Stimulated activated CD8-positive, alpha-beta memory T cell treated with anti-CD3 and anti-CD28 coated beads, Interleukin-15, amount 100 ng/mL, for 1 hour (primary cell): ENCODE measurements around the gene F11.
"Not testable (repeated sequence)": the region's sequence is repeated elsewhere in the genome, so short reads cannot be mapped to it uniquely, and the experiment has no call there.

ENCODE experiments used
- DNase-seq: peaks from one replicate; pipeline ENCODE4 v3.0.0-alpha.2; 2020; ENCODE audit warnings: low read depth

F11 gene

DNA sequence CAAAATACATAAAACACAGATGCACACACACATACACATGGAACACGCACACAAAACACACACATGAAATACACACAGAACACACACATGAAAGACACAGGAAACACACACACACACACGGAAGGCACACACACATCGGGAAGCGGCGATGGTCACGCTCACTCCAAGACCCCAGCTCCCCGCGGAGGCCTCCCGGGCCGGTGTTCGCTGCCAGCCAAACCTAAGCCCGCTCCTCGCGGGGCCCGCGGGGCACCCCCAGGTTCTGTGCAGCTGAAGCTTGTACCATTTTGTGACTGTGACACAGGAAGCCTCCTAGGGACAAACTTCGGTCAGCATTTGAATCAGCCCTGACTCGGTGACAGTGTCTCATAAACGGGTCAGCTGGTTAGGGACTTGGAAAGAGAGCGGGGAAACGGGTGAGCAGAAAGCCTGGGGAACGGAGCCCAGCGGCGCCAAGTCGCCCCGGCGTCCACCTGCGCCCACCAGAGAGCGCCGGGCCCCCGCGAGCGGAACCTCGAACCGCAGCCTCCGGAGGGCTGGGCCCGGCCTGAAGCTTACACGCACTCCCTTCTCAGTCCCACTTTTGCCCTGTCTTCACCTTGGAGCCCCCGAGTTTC lies 32.1 kb downstream of the F11 start:
- no peak for DNase-seq

GRCh38 chr4:186299291-186299690 lies 33.3 kb downstream of the F11 start:
- DNase-seq, result no peak

GRCh38 chr4:186300659-186301390 lies 34.8 kb downstream of the F11 start:
- no peak for DNase-seq

DNA sequence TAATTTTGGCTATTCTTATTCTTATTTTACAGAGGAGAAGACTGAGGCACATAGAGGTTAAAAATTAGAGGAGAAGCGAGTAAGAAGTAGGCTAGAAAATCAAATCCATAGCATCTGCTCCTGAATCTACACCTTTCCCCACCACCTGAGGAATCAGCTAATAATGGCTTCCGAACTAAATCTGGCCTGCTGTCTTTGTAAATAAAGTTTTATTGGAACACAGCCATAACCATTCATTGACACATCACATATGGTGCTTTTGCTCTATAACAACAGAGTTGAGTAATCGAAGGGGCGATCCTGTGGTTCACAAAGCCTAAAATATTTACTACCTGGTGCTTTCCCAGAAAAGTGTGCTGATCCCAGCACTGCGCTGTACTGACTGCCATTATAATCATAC lies 38.2 kb downstream of the F11 start:
- DNase-seq, result no peak

DNA sequence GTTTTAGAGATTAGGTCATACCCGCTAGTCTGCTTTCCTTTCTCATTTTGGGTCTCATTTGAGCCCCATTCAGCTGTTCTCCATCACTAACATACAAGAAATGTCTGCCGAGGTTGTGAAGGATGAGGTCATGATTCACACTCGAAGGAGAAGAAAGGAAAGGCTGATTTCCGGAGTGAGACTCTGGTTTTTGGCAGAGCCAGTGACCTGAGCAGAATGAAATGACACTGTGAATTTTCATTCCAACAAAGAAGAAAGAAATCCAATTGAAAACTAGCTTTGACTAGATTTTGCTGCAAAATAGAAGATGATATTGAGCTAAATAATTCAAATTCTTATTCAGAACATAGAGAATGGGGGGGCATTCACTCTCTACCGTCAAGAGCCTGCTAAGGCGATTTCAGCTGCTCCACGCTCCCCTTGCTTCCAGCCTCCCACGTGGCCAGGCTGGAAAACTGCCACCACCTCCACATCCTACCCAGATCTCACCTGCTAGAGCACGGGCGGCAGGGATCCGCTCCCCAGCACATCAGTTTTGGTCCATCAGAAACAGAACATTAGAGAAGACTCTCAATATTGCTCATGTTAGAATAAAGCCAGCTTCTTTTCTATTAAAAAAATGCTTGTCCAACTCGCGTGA lies 39.0 kb downstream of the F11 start:
- no peak for DNase-seq

DNA sequence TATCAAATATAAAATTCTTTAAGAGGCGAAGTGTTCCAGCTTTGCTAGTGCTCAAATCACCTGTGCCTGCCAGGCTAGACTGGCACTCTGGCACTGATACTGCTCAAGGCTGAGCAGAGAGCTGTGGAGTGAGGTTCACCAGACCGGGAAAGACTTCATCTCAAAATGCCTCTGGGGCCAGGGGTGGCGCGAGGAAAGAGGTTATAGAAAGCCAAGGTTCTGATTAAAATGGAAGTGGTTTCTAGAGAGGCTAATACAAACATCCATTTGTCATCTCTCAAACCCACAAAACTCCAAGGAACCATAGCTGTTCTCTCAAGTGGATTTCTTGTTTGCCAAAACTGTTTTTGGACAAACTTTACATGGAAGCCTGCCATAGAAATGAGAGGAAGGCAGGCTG lies 41.5 kb downstream of the F11 start:
- DNase-seq, result no peak

- no peak for DNase-seq
These were observed 41.9 kb downstream of the F11 start for GRCh38 chr4:186307916-186308315.

GRCh38 chr4:186318481-186318880 lies 52.5 kb downstream of the F11 start:
- no peak for DNase-seq

DNA sequence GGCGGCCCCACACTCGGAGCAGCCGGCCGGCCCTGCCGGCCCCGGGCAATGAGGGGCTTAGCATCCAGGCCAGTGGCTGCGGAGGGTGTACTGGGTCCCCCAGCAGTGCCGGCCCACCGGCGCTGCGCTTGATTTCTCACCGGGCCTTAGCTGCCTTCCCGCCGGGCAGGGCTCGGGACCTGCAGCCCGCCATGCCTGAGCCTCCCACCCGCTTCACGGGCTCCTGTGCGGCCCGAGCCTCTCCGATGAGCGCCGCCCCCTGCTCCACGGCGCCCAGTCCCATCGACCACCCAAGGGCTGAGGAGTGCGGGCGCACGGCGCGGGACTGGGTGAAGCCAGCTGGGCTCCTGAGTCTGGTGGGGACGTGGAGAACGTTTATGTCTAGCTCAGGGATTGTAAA lies 58.7 kb downstream of the F11 start:
- DNase-seq, result not testable (repeated sequence)

GRCh38 chr4:186326391-186326790 lies 60.4 kb downstream of the F11 start:
- DNase-seq, result no peak

- DNase-seq, result no peak
These were observed 63.4 kb downstream of the F11 start for GRCh38 chr4:186329372-186329771.

DNA sequence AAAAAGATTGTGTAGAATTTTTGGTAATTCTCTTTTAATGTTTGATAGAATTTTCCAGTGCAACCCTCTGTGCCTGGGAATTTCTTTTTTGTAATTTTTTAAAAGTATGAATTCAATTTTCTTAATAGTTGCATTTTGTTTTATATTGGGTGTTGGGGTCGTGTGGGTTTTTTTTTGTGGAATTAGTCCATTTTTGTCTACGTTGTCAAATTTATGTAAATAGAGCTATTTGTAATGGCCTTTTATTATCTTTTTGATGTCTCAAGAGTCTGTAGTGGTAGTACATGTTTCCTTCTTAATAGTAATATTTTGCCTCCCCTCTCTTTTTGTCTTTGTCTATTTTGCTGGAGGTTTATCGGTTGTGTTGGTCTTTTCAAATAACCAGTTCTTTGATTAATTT lies 64.4 kb downstream of the F11 start:
- DNase-seq, result no peak

DNA sequence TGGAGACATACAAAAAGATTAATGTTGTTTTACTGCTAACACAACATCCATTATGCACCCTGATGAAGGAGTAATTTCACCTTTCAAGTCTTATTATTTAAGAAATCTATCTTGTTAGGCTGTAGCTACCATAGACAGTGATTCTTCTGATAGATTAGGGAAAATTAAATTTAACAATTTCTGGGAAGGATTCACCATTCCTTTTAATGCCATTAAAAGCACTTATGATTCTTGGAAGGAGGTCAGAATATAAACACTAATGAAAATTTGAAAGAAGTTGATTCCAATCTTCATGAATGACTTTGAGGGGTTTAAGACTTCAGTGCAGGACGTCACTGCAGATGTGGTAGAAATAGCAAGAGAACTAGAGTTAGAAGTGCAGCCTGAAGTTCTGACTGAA lies 69.8 kb downstream of the F11 start:
- no peak for DNase-seq
